HepG2 (cell line): ENCODE measurements around the gene ABTB2. TPM values are rescaled to one million over a fixed set of nuclear protein-coding genes. Genes with fewer than 3 reads are reported as not detected.

ENCODE experiments used
- ATAC-seq: fragments of 200-7000 bp; cut with Tn5 transposase; 3 replicates; pipeline ENCODE4 v1.9.1; 2020; ENCODE audit warnings: mild to moderate bottlenecking, moderate library complexity
- BruUV-seq: library from RNA; stranded (reverse); fragments of 400-500 nt; replicated peaks from 2 replicates; lab custom pipeline; 2021; lab: Mats Ljungman, UMichigan
- CTCF ChIA-PET: fragments of 300-600 bp; formaldehyde crosslinking; extraction: SDS; loops from one replicate; lab custom pipeline; 2021; ENCODE audit warnings: low total read pairs, inconsistent platforms, low intra/inter-chr PET ratio; lab: Yijun Ruan, JAX
- POLR2A ChIA-PET: fragments of 350-600 bp; sonication (Branson Sonifier 250); formaldehyde crosslinking; loops from one replicate; lab custom pipeline; 2020; ENCODE audit warnings: antibody characterized with exemption, inconsistent platforms; lab: Yijun Ruan, JAX
- DNase-seq: peaks from one replicate; pipeline ENCODE4 v3.0.0-alpha.2; 2015; ENCODE audit warnings: low spot score
- FAIRE-seq: peaks from 3 replicates; lab custom pipeline; 2011; peaks lifted over from hg19 to GRCh38; lab: Jason Lieb, UNC
- H2AFZ ChIP-seq: one replicate; pipeline ENCODE4 v1.6.1; 2011; ENCODE audit warnings: low read length, inconsistent platforms
- H3K27ac ChIP-seq: fragments of 300-600 bp; 3 replicates; pipeline ENCODE4 v1.8.0; 2011; ENCODE audit warnings: mixed run types, mild to moderate bottlenecking, mixed read lengths, low read length, inconsistent platforms; ENCODE audit not compliant: insufficient read depth; ENCODE audit errors: extremely low read length
- H3K27me3 ChIP-seq, 2 experiments: fragments of 200-600 bp in 1 of 2; 2 replicates in 1 of 2; 3 replicates in 1 of 2; pipeline versions ENCODE4 v1.6.0 to v1.8.0; 2011; ENCODE audit warnings: low read length in 2 of 2, mild to moderate bottlenecking in 2 of 2, moderate library complexity in 2 of 2, inconsistent platforms in 1 of 2; ENCODE audit not compliant: insufficient read depth in 2 of 2, control insufficient read depth in 1 of 2
- H3K36me3 ChIP-seq, 2 experiments: fragments of 200-600 bp in 1 of 2; replicated peaks in 1 of 2; 2 replicates in 1 of 2; 3 replicates in 1 of 2; pipeline versions ENCODE4 v1.5.1 to v1.8.0; 2011; ENCODE audit warnings: low read length in 2 of 2, inconsistent platforms in 1 of 2; ENCODE audit not compliant: insufficient read depth in 2 of 2, control insufficient read depth in 1 of 2
- H3K4me1 ChIP-seq: 2 replicates; pipeline ENCODE4 v1.5.1; 2012; ENCODE audit warnings: low read length, inconsistent platforms; ENCODE audit not compliant: insufficient read depth
- H3K4me2 ChIP-seq: 2 replicates; pipeline ENCODE4 v1.6.0; 2011; ENCODE audit warnings: low read depth, low read length, inconsistent platforms
- H3K4me3 ChIP-seq, 3 experiments: fragments of 200-600 bp in 1 of 3; sonication (generic), shearing (Covaris generic) in 1 of 3; replicated peaks in 1 of 3; 2 replicates each; pipeline ENCODE4 v1.5.1; 2011 to 2016; ENCODE audit warnings: low read length in 3 of 3, inconsistent platforms in 2 of 3, low read depth in 2 of 3, mild to moderate bottlenecking in 2 of 3, control low read depth in 1 of 3, mixed read lengths in 1 of 3; ENCODE audit not compliant: insufficient read depth in 1 of 3
- H3K79me2 ChIP-seq: one replicate; pipeline ENCODE4 v1.6.1; 2011; ENCODE audit warnings: low read length, inconsistent platforms; ENCODE audit not compliant: insufficient read depth
- H3K9ac ChIP-seq: 2 replicates; pipeline ENCODE4 v1.6.0; 2011; ENCODE audit warnings: mild to moderate bottlenecking, low read depth, low read length, inconsistent platforms; ENCODE audit not compliant: insufficient read depth
- H3K9me3 ChIP-seq: 2 replicates; pipeline ENCODE4 v1.5.1; 2012; ENCODE audit warnings: mild to moderate bottlenecking, low read length
- H4K20me1 ChIP-seq: 2 replicates; pipeline ENCODE4 v1.6.0; 2011; ENCODE audit warnings: inconsistent platforms, mild to moderate bottlenecking, low read length, moderate library complexity; ENCODE audit not compliant: insufficient read depth
- BCL6 ChIP-seq: IDR thresholded peaks from 2 replicates; pipeline ENCODE4 v1.6.1; 2016; ENCODE audit warnings: missing genetic modification reagents, missing compliant biosample characterization
- CAMTA2 ChIP-seq: sonication (generic); formaldehyde crosslinking; IDR thresholded peaks from 2 replicates; pipeline ENCODE4 v1.4.0; 2020; ENCODE audit warnings: mild to moderate bottlenecking, missing genetic modification reagents, borderline replicate concordance
- MAFG ChIP-seq: sonication (generic); formaldehyde crosslinking; IDR thresholded peaks from 2 replicates; pipeline ENCODE4 v1.5.1; 2020; ENCODE audit warnings: mild to moderate bottlenecking, missing genetic modification reagents
- RARA ChIP-seq: IDR thresholded peaks from 2 replicates; pipeline ENCODE4 v1.6.1; 2016; ENCODE audit warnings: missing genetic modification reagents, missing compliant biosample characterization
- RBM39 ChIP-seq: fragments of 200-400 bp; formaldehyde crosslinking; IDR thresholded peaks from one replicate; pipeline ENCODE4 v1.6.1; 2018; ENCODE audit warnings: antibody characterized with exemption, mild to moderate bottlenecking, low read depth, low read length; ENCODE audit not compliant: poor library complexity, severe bottlenecking
- ZNF543 ChIP-seq: sonication (generic); formaldehyde crosslinking; IDR thresholded peaks from 2 replicates; pipeline ENCODE4 v1.4.0; 2020; ENCODE audit warnings: mild to moderate bottlenecking, missing genetic modification reagents
- ZNF773 ChIP-seq: sonication (generic); formaldehyde crosslinking; IDR thresholded peaks from 2 replicates; pipeline ENCODE4 v1.4.0; 2020; ENCODE audit warnings: missing genetic modification reagents, borderline replicate concordance
- ZNF879 ChIP-seq: sonication (generic); formaldehyde crosslinking; IDR thresholded peaks from 2 replicates; pipeline ENCODE4 v1.8.1; 2023; ENCODE audit warnings: missing genetic modification reagents
- WGBS: methylation state at CpG from one replicate; pipeline ENCODE4 v1.1.6; 2017; ENCODE audit warnings: low lambda C conversion rate; 5-methylcytosine and 5-hydroxymethylcytosine counted together
- in situ Hi-C: cut with HindIII; loops from 2 replicates; pipeline ENCODE4 v1.10.0; 2017; ENCODE audit warnings: low pct_unique_long_range_greater_than_20kb; ENCODE audit not compliant: extremely low pct_ligation_motif_present
- intact Hi-C: fragments of 100-400 bp; cut with micrococcal nuclease; formaldehyde crosslinking; loops from one replicate; pipeline ENCODE4 v1.10.0; 2022; ENCODE audit not compliant: unreplicated experiment
- polyA plus RNA-seq, 8 experiments: library from polyadenylated mRNA; depleted of rRNA in 3 of 8; stranded (reverse) in 7 of 8; unstranded in 1 of 8; fragments of >200 nt; fragmentation: Illumina TruSeq in 4 of 8; extraction: Trizol in 4 of 8; gene quantifications; 2 replicates each; pipeline versions ENCODE4 v1.2.1 to v1.2.3, GENCODE V29; 2011 to 2016; ENCODE audit warnings: low read depth in 4 of 8, missing spikeins in 1 of 8, mixed read lengths in 1 of 8; ENCODE audit not compliant: insufficient read depth in 1 of 8
- total RNA-seq, 5 experiments: library from RNA; depleted of rRNA; stranded (reverse); fragments of >200 nt; fragmentation: Illumina TruSeq; extraction: Trizol; gene quantifications; 2 replicates each; pipeline ENCODE4 v1.2.3, GENCODE V29; 2016; ENCODE audit warnings: low read depth in 1 of 5
- TF ChIP-seq, protein P1 (sequence below): IDR thresholded peaks from 2 replicates; pipeline ENCODE4 v1.6.1; 2016; ENCODE audit warnings: low read depth
- TF ChIP-seq, protein P2 (sequence below): sonication (generic); formaldehyde crosslinking; IDR thresholded peaks from 2 replicates; pipeline ENCODE4 v1.5.1; 2020; ENCODE audit warnings: mild to moderate bottlenecking, missing genetic modification reagents
- TF ChIP-seq, protein P3 (sequence below): sonication (generic); formaldehyde crosslinking; IDR thresholded peaks from 2 replicates; pipeline ENCODE4 v1.5.0; 2020; ENCODE audit warnings: mild to moderate bottlenecking, missing genetic modification reagents, borderline replicate concordance

The ABTB2 gene
- total and polyA plus RNA-seq, 2 of the 13 experiments (the other 11 are each of a cell fraction or from before 2014, with no cell fraction given), result 5.1 to 15.4 TPM

DNA sequence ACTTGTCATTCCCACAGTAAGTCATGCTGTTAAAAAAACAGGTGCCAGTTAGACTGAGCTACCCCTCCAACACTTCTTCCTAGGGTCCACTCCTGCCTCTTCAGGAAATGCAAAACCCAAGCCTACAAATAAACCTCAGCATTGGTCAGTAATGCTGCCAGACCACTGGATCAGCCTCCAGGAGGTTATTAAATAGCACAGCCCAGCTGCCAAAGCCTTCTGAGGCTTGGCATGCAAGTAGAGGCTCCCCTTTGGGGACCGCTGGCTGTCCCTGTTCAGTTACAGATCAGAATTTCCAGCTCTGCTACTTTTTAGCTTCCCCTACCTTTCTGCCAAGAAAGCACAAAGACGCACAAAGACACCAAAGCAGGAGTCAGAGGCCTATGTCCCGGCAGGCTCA, 33.3 kb downstream of the ABTB2 start (continued):
- TF ChIP-seq, protein P1, sequence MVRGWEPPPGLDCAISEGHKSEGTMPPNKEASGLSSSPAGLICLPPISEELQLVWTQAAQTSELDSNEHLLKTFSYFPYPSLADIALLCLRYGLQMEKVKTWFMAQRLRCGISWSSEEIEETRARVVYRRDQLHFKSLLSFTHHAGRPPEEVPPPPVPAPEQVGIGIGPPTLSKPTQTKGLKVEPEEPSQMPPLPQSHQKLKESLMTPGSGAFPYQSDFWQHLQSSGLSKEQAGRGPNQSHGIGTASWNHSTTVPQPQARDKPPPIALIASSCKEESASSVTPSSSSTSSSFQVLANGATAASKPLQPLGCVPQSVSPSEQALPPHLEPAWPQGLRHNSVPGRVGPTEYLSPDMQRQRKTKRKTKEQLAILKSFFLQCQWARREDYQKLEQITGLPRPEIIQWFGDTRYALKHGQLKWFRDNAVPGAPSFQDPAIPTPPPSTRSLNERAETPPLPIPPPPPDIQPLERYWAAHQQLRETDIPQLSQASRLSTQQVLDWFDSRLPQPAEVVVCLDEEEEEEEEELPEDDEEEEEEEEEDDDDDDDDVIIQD (CRISPR knock-in tag), result no peak

DNA sequence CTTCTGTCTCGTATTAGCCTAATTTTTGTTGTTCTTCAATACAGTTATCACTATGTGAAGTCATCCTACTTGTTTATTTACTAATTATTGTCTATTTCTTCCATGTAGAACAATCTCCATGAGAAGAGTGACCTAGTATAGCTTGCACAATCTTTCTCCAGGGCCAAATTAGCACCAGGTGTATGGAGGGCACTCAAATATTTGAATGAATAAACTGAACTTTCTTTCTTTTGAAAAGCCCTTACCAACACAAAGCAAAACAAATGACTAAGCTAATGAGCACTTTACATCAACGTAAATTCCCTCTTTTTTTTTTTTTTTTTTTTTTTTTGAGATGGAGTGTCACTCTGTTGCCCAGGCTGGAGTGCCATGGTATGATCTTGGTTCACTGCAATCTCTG, 34.2 kb downstream of the ABTB2 start:
- ChIA-PET POLR2A (no interaction called here), CTCF (no interaction called here)
- H3K9me3 ChIP-seq, result no peaks in the 10 kb centered on the region
- no peaks in the 10 kb centered on the region for H4K20me1 ChIP-seq
- peaks cover 26% of the 10 kb centered on the region for H3K79me2 ChIP-seq
- no peak overlapping the region for H3K4me3 ChIP-seq
- 81% methylated on average over 2 of the region's 2 CpGs for WGBS
- H3K4me2 ChIP-seq, result no peak overlapping the region
- FAIRE-seq (no peak), ATAC-seq (no peak), DNase-seq (no peak)
- peaks cover 42% of the 10 kb centered on the region for H3K4me1 ChIP-seq
- in situ Hi-C loops (no loop called here), intact Hi-C loops (no loop called here)
- no peak overlapping the region for H3K9ac ChIP-seq
- no TSS peak for BruUV-seq
- H2AFZ ChIP-seq, result no peak overlapping the region
- no peak overlapping the region for H3K27ac ChIP-seq
- no peaks in the 10 kb centered on the region for H3K27me3 ChIP-seq
- no peaks in the 10 kb centered on the region for H3K36me3 ChIP-seq
- TF ChIP-seq, protein P2, sequence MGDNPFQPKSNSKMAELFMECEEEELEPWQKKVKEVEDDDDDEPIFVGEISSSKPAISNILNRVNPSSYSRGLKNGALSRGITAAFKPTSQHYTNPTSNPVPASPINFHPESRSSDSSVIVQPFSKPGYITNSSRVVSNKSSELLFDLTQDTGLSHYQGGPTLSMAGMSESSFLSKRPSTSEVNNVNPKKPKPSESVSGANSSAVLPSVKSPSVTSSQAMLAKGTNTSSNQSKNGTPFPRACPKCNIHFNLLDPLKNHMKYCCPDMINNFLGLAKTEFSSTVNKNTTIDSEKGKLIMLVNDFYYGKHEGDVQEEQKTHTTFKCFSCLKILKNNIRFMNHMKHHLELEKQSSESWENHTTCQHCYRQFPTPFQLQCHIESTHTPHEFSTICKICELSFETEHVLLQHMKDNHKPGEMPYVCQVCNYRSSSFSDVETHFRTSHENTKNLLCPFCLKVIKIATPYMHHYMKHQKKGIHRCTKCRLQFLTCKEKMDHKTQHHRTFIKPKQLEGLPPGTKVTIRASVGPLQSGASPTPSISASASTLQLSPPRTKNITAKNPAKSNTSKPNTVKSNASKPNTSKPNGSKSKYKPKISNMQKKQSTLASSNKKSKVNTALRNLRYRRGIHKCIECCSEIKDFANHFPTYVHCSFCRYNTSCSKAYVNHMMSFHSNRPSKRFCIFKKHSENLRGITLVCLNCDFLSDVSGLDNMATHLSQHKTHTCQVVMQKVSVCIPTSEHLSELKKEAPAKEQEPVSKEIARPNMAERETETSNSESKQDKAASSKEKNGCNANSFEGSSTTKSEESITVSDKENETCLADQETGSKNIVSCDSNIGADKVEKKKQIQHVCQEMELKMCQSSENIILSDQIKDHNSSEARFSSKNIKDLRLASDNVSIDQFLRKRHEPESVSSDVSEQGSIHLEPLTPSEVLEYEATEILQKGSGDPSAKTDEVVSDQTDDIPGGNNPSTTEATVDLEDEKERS, result no peak
- TF ChIP-seq RARA (CRISPR knock-in tag) (no peak), MAFG (CRISPR knock-in tag) (no peak), CAMTA2 (no peak), ZNF773 (CRISPR knock-in tag) (no peak), ZNF543 (CRISPR knock-in tag) (no peak), BCL6 (CRISPR knock-in tag) (no peak), RBM39 (no peak), ZNF879 (no peak)
- TF ChIP-seq, protein P3, sequence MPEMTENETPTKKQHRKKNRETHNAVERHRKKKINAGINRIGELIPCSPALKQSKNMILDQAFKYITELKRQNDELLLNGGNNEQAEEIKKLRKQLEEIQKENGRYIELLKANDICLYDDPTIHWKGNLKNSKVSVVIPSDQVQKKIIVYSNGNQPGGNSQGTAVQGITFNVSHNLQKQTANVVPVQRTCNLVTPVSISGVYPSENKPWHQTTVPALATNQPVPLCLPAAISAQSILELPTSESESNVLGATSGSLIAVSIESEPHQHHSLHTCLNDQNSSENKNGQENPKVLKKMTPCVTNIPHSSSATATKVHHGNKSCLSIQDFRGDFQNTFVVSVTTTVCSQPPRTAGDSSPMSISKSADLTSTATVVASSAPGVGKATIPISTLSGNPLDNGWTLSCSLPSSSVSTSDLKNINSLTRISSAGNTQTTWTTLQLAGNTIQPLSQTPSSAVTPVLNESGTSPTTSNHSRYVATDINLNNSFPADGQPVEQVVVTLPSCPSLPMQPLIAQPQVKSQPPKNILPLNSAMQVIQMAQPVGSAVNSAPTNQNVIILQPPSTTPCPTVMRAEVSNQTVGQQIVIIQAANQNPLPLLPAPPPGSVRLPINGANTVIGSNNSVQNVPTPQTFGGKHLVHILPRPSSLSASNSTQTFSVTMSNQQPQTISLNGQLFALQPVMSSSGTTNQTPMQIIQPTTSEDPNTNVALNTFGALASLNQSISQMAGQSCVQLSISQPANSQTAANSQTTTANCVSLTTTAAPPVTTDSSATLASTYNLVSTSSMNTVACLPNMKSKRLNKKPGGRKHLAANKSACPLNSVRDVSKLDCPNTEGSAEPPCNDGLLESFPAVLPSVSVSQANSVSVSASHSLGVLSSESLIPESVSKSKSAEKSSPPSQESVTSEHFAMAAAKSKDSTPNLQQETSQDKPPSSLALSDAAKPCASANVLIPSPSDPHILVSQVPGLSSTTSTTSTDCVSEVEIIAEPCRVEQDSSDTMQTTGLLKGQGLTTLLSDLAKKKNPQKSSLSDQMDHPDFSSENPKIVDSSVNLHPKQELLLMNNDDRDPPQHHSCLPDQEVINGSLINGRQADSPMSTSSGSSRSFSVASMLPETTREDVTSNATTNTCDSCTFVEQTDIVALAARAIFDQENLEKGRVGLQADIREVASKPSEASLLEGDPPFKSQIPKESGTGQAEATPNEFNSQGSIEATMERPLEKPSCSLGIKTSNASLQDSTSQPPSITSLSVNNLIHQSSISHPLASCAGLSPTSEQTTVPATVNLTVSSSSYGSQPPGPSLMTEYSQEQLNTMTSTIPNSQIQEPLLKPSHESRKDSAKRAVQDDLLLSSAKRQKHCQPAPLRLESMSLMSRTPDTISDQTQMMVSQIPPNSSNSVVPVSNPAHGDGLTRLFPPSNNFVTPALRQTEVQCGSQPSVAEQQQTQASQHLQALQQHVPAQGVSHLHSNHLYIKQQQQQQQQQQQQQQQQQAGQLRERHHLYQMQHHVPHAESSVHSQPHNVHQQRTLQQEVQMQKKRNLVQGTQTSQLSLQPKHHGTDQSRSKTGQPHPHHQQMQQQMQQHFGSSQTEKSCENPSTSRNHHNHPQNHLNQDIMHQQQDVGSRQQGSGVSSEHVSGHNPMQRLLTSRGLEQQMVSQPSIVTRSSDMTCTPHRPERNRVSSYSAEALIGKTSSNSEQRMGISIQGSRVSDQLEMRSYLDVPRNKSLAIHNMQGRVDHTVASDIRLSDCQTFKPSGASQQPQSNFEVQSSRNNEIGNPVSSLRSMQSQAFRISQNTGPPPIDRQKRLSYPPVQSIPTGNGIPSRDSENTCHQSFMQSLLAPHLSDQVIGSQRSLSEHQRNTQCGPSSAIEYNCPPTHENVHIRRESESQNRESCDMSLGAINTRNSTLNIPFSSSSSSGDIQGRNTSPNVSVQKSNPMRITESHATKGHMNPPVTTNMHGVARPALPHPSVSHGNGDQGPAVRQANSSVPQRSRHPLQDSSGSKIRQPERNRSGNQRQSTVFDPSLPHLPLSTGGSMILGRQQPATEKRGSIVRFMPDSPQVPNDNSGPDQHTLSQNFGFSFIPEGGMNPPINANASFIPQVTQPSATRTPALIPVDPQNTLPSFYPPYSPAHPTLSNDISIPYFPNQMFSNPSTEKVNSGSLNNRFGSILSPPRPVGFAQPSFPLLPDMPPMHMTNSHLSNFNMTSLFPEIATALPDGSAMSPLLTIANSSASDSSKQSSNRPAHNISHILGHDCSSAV (CRISPR knock-in tag), result no peak
